Type B pancreatic cell (in vitro differentiated cells): ENCODE measurements around the gene LDLRAD1. TPM values are rescaled to one million over a fixed set of nuclear protein-coding genes. Genes with fewer than 3 reads are reported as not detected.
"Not testable (repeated sequence)": the region's sequence is repeated elsewhere in the genome, so short reads cannot be mapped to it uniquely, and the experiment has no call there.

Experiments
- DNase-seq: peaks from one replicate; pipeline ENCODE4 v3.0.0; 2021; ENCODE audit warnings: mixed read lengths; ENCODE audit not compliant: unreplicated experiment; ENCODE audit errors: extremely low spot score
- H3K27ac Mint-ChIP-seq: 2 replicates; pipeline ENCODE4 v1.8.0; 2021; ENCODE audit warnings: mild to moderate bottlenecking, mixed read lengths
- H3K27me3 Mint-ChIP-seq: 2 replicates; pipeline ENCODE4 v1.8.0; 2021; ENCODE audit warnings: mixed read lengths
- H3K36me3 Mint-ChIP-seq: 2 replicates; pipeline ENCODE4 v1.8.0; 2021; ENCODE audit warnings: mixed read lengths
- H3K4me1 Mint-ChIP-seq: one replicate; pipeline ENCODE4 v1.8.0; 2021; ENCODE audit warnings: mixed read lengths; ENCODE audit not compliant: unreplicated experiment
- H3K4me3 Mint-ChIP-seq: 2 replicates; pipeline ENCODE4 v1.8.0; 2021; ENCODE audit warnings: mild to moderate bottlenecking, mixed read lengths
- H3K9me3 Mint-ChIP-seq: 2 replicates; pipeline ENCODE4 v1.8.0; 2021; ENCODE audit warnings: mixed read lengths
- CTCF ChIP-seq: fragments of 200-600 bp; sonication (generic); conservative IDR thresholded peaks from 2 replicates; pipeline ENCODE4 v1.5.0; 2021; ENCODE audit warnings: antibody characterized with exemption, mild to moderate bottlenecking
- total RNA-seq: library from RNA; stranded (reverse); gene quantifications from 2 replicates; pipeline ENCODE4 v1.2.1, GENCODE V29; 2021; ENCODE audit warnings: low replicate concordance

LDLRAD1 gene
- total RNA-seq, 1 donor from 2014 or later, result 1.3 TPM

- Mint-ChIP-seq H3K36me3 (peaks cover 2% of the 10 kb centered on the region), H3K9me3 (no peaks in the 10 kb centered on the region), H3K4me3 (no peak overlapping the region), H3K27ac (no peak overlapping the region), H3K4me1 (peaks cover 18% of the 10 kb centered on the region), H3K27me3 (no peaks in the 10 kb centered on the region)
- no peak for TF ChIP-seq CTCF
- DNase-seq, result no peak
These were observed 34.5 kb upstream of the LDLRAD1 start for GRCh38 chr1:54052431-54052933.

- DNase-seq, result no peak
- H3K4me1 Mint-ChIP-seq, result peaks cover 23% of the 10 kb centered on the region
- H3K36me3 Mint-ChIP-seq, result no peaks in the 10 kb centered on the region
- no peak for TF ChIP-seq CTCF
- H3K9me3 Mint-ChIP-seq, result no peaks in the 10 kb centered on the region
- no peak overlapping the region for H3K27ac Mint-ChIP-seq
- no peak overlapping the region for H3K4me3 Mint-ChIP-seq
- H3K27me3 Mint-ChIP-seq, result no peaks in the 10 kb centered on the region
These were observed 34.0 kb upstream of the LDLRAD1 start for GRCh38 chr1:54051933-54052430.

- not testable (repeated sequence) for H3K27me3 Mint-ChIP-seq, DNase-seq, H3K9me3 Mint-ChIP-seq, H3K36me3 Mint-ChIP-seq, H3K27ac Mint-ChIP-seq
- peak overlapping the region; percentile 57 for H3K4me3 Mint-ChIP-seq
- H3K4me1 Mint-ChIP-seq, result peaks cover 21% of the 10 kb centered on the region
These were observed 32.4 kb upstream of the LDLRAD1 start for GRCh38 chr1:54050435-54050834.

- no peaks in the 10 kb centered on the region for H3K9me3 Mint-ChIP-seq
These were observed 29.7 kb upstream of the LDLRAD1 start for GRCh38 chr1:54047384-54048305.

GRCh38 chr1:54046671-54047383 is 28.8 kb upstream of the LDLRAD1 start:
- Mint-ChIP-seq H3K4me3 (no peak overlapping the region), H3K27ac (peak overlapping the region; percentile 50), H3K9me3 (no peaks in the 10 kb centered on the region), H3K27me3 (no peaks in the 10 kb centered on the region), H3K36me3 (peaks cover 13% of the 10 kb centered on the region), H3K4me1 (peaks cover 11% of the 10 kb centered on the region)
- no peak for TF ChIP-seq CTCF
- no peak for DNase-seq

More at GRCh38 chr1:54047384-54048305, 29.7 kb upstream of the LDLRAD1 start:
- Mint-ChIP-seq H3K27me3 (no peaks in the 10 kb centered on the region), H3K4me3 (no peak overlapping the region), H3K27ac (peak overlapping the region; percentile 50), H3K4me1 (peaks cover 11% of the 10 kb centered on the region), H3K36me3 (peaks cover 11% of the 10 kb centered on the region)
- no peak for TF ChIP-seq CTCF
- DNase-seq, result no peak

GRCh38 chr1:54045496-54045895 is 27.5 kb upstream of the LDLRAD1 start:
- Mint-ChIP-seq H3K27me3 (no peaks in the 10 kb centered on the region), H3K27ac (no peak overlapping the region)

More at GRCh38 chr1:54045496-54045895, 27.5 kb upstream of the LDLRAD1 start:
- Mint-ChIP-seq H3K4me3 (no peak overlapping the region), H3K4me1 (peaks cover 11% of the 10 kb centered on the region), H3K36me3 (peaks cover 13% of the 10 kb centered on the region), H3K9me3 (no peaks in the 10 kb centered on the region)
- no peak for TF ChIP-seq CTCF
- DNase-seq, result no peak
